ENCODE results near the gene GOLGA6L7. TPM values are rescaled to one million over a fixed set of nuclear protein-coding genes. Genes with fewer than 3 reads are reported as not detected.

The GOLGA6L7 gene
- total RNA-seq, 6 experiments from 2014 or later = not detected

- H3K9me3 ChIP-seq = no peaks in the 10 kb centered on the region
- no peaks in the 10 kb centered on the region for H3K4me1 ChIP-seq
- H3K4me3 ChIP-seq = no peak overlapping the region
- WGBS (ENCODE audit: insufficient coverage, low coverage, low lambda C conversion rate, missing lambda C conversion rate) = 83% methylated on average over 3 of the region's 18 CpGs
- DNase-seq (no peak), ATAC-seq (no peak)
- no peaks in the 10 kb centered on the region for H3K27me3 ChIP-seq
- no peak overlapping the region for H3K27ac ChIP-seq
- H3K36me3 ChIP-seq = no peaks in the 10 kb centered on the region
- TF ChIP-seq CTCF (IDR thresholded peaks at IDR 0.05) (no peak), POLR2A (IDR thresholded peaks at IDR 0.05) (no peak)
- intact Hi-C loops (cut with DNase I) = no loop called here
These were observed 40.0 kb upstream of the GOLGA6L7 start for GRCh38 chr15:28888302-28888894.

- 54% methylated on average over 9 of the region's 17 CpGs for WGBS (ENCODE audit: insufficient coverage, low coverage, low lambda C conversion rate, missing lambda C conversion rate)
- DNase-seq (no peak), ATAC-seq (no peak)
- Histone ChIP-seq H3K4me3 (no peak overlapping the region), H3K9me3 (no peaks in the 10 kb centered on the region), H3K27me3 (no peaks in the 10 kb centered on the region), H3K4me1 (no peaks in the 10 kb centered on the region), H3K27ac (no peak overlapping the region), H3K36me3 (no peaks in the 10 kb centered on the region)
- intact Hi-C loops (cut with DNase I) = no loop called here
- no peak for TF ChIP-seq POLR2A (IDR thresholded peaks at IDR 0.05)
- TF ChIP-seq CTCF (IDR thresholded peaks at IDR 0.05) = no peak
These were observed 39.1 kb upstream of the GOLGA6L7 start for GRCh38 chr15:28887339-28888174.

- H3K4me3 ChIP-seq = peak overlapping the region in 1 of 3 donors; percentile 47
- H3K27me3 ChIP-seq = no peaks in the 10 kb centered on the region
- intact Hi-C loops (cut with DNase I) = no loop called here
- DNase-seq = peak in 1 of 3 donors; percentile 45
- no peak overlapping the region for H3K27ac ChIP-seq
- 19% methylated on average over 28 of the region's 61 CpGs for WGBS (ENCODE audit: insufficient coverage, low coverage, low lambda C conversion rate, missing lambda C conversion rate)
- H3K9me3 ChIP-seq = no peaks in the 10 kb centered on the region
- H3K4me1 ChIP-seq = no peaks in the 10 kb centered on the region
- TF ChIP-seq POLR2A (IDR thresholded peaks at IDR 0.05) (no peak), CTCF (IDR thresholded peaks at IDR 0.05) (no peak)
- H3K36me3 ChIP-seq = no peaks in the 10 kb centered on the region
- no peak for ATAC-seq
These were observed 38.2 kb upstream of the GOLGA6L7 start for GRCh38 chr15:28886431-28887338.

- DNase-seq (peak in 1 of 3 donors; percentile 46), ATAC-seq (peak in 2 of 4 donors; percentile 5 to 31)
- intact Hi-C loops (cut with DNase I) = no loop called here
- Histone ChIP-seq H3K36me3 (no peaks in the 10 kb centered on the region), H3K4me1 (no peaks in the 10 kb centered on the region), H3K4me3 (peak within 1 kb of the TSS; percentile 9 to 47 (median 23)), H3K27ac (no peak within 1 kb of the TSS), H3K9me3 (no peaks in the 10 kb centered on the region), H3K27me3 (no peaks in the 10 kb centered on the region)
- WGBS (ENCODE audit: insufficient coverage, low coverage, low lambda C conversion rate, missing lambda C conversion rate) = 0% methylated on average over 3 of the region's 109 CpGs
- no peak for TF ChIP-seq POLR2A (IDR thresholded peaks at IDR 0.05)
These were observed 37.4 kb upstream of the GOLGA6L7 start, which contains the start of gene APBA2 for GRCh38 chr15:28885630-28886430. Gene APBA2 (plus strand): TSS chr15:28885974. CDS start chr15:29053885, 167,911 bp downstream.

Data from right lobe of liver (tissue), 6 donors.